ENCODE data around the gene WWOX. TPM values are rescaled to one million over a fixed set of nuclear protein-coding genes. Genes with fewer than 3 reads are reported as not detected.

Gene WWOX
- total RNA-seq, 6 experiments from 2014 or later: 0.46 to 3.4 (median 1.3) TPM

- no peak for DNase-seq
- no peak overlapping the region for H3K4me3 Mint-ChIP-seq
- H3K4me1 Mint-ChIP-seq (ENCODE audit: low read depth): no peaks in the 10 kb centered on the region
These were observed 549.1 kb downstream of the WWOX start for GRCh38 chr16:78648517-78648916.

GRCh38 chr16:78650339-78651074, 551.1 kb downstream of the WWOX start:
- Mint-ChIP-seq H3K27me3 (ENCODE audit: insufficient read depth) (no peaks in the 10 kb centered on the region), H3K9me3 (peaks cover 46% of the 10 kb centered on the region), H3K4me1 (ENCODE audit: low read depth) (no peaks in the 10 kb centered on the region), H3K36me3 (ENCODE audit: low read depth) (no peaks in the 10 kb centered on the region), H3K4me3 (no peak overlapping the region), H3K27ac (no peak overlapping the region)
- no peak for TF ChIP-seq CTCF (IDR thresholded peaks at IDR 0.05)
- no peak for DNase-seq

More at GRCh38 chr16:78648517-78648916, 549.1 kb downstream of the WWOX start:
- H3K27me3 Mint-ChIP-seq (ENCODE audit: insufficient read depth): no peaks in the 10 kb centered on the region
- peaks cover 43% of the 10 kb centered on the region for H3K9me3 Mint-ChIP-seq
- no peak overlapping the region for H3K27ac Mint-ChIP-seq
- no peaks in the 10 kb centered on the region for H3K36me3 Mint-ChIP-seq (ENCODE audit: low read depth)
- no peak for TF ChIP-seq CTCF (IDR thresholded peaks at IDR 0.05)

GRCh38 chr16:78654929-78655328, 555.5 kb downstream of the WWOX start:
- Mint-ChIP-seq H3K27ac (no peak overlapping the region), H3K4me3 (no peak overlapping the region), H3K9me3 (peaks cover 63% of the 10 kb centered on the region), H3K27me3 (ENCODE audit: insufficient read depth) (no peaks in the 10 kb centered on the region), H3K4me1 (ENCODE audit: low read depth) (no peaks in the 10 kb centered on the region), H3K36me3 (ENCODE audit: low read depth) (no peaks in the 10 kb centered on the region)
- no peak for DNase-seq
- TF ChIP-seq CTCF (IDR thresholded peaks at IDR 0.05): no peak

- Mint-ChIP-seq H3K36me3 (ENCODE audit: low read depth) (no peaks in the 10 kb centered on the region), H3K4me3 (no peak overlapping the region), H3K27ac (no peak overlapping the region), H3K27me3 (ENCODE audit: insufficient read depth) (no peaks in the 10 kb centered on the region), H3K4me1 (ENCODE audit: low read depth) (no peaks in the 10 kb centered on the region), H3K9me3 (peaks cover 64% of the 10 kb centered on the region)
- no peak for TF ChIP-seq CTCF (IDR thresholded peaks at IDR 0.05)
- no peak for DNase-seq
These were observed 556.1 kb downstream of the WWOX start for GRCh38 chr16:78655331-78656113.

- no peak for DNase-seq
- Mint-ChIP-seq H3K27ac (no peak overlapping the region), H3K36me3 (ENCODE audit: low read depth) (no peaks in the 10 kb centered on the region), H3K27me3 (ENCODE audit: insufficient read depth) (no peaks in the 10 kb centered on the region; the same call in 1 of the 2 replicates), H3K4me1 (ENCODE audit: low read depth) (no peaks in the 10 kb centered on the region), H3K4me3 (no peak overlapping the region), H3K9me3 (peaks cover 68% of the 10 kb centered on the region)
- no peak for TF ChIP-seq CTCF (IDR thresholded peaks at IDR 0.05)
These were observed 557.4 kb downstream of the WWOX start for GRCh38 chr16:78656887-78657286.
